ENCODE measurements around the gene FTH1.
"Not testable (repeated sequence)": the region's sequence is repeated elsewhere in the genome, so short reads cannot be mapped to it uniquely, and the experiment has no call there.

Gene FTH1

DNA sequence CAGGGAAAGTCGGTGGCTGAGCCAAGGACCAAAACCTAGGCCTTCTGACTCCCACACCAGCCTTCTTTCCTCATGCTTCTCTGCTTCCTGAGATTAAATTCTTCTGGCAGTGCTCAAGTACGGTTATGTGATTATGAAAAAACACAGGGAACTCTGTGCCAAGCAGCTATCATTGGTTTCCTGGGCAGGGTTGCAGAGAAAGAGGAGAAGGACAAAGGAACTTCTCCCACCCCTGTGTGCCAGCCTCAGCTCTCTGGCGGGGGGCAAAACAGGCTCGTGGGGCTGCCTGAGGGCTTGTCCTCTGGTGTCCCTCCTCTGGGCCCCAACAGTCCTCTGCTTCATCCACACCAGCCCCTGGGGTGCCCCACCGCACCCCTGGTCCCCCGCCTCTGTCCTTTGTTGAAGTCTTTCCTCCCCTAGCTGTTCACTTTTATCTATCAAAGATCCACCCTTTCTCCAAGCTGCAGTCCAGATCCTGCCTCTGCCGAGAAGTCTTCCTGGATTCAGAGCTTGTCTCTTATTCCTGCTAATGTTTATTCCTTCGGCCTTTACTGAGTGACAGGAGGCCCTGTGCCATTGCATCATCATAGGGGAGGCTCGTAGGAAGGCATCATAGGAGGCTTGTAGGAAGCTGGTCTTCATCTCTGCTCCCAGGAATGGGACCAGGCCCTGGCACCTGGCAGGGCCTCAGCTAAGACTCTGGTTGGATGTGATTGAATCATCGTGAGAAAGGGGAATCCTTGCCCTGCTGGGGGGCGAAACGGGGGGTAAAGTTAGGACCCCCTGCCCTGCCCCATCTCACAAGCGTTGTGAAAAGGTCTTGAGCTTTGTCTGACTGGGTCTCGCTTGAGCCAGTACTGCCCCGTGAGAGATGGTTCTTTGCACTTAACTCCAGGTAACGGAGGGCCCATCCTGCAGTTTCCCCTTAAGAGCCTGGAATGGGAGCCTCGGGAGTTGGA lies 11.5 kb upstream of the FTH1 start:
- no peak for DNase-seq (ENCODE audit: low read depth)

DNA sequence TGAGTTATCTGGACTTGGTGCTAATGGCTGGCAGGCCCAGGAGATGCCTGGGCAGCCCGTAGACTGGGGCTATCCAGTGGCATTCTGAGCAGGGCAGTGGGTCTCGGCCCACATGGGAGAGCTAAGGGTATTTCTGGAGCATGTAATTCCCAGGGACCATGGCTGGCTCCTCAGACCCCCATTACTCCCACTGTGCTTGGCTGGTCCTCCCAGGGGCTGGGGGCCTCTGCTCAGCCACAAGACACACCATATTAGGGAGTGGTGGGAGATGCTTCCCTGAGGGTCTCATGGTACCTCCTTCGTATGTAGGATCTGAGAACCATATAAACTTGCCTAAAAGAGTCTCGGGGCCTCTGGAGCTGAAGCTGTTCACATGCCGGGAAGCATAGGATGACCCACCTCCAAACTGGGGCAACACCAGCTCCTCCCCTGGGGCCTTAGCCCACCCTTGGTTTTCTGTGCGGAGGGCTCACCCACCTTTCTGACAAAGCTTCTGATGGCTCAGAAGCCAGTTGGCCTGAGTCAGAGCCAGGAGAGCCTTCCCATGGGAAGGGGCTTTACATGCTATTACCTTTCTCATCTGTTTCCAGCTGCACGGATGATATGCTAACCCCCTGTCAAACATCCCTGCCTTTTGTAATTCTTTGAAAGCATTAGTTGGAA lies 9.5 kb upstream of the FTH1 start:
- no peak for DNase-seq (ENCODE audit: low read depth)

DNA sequence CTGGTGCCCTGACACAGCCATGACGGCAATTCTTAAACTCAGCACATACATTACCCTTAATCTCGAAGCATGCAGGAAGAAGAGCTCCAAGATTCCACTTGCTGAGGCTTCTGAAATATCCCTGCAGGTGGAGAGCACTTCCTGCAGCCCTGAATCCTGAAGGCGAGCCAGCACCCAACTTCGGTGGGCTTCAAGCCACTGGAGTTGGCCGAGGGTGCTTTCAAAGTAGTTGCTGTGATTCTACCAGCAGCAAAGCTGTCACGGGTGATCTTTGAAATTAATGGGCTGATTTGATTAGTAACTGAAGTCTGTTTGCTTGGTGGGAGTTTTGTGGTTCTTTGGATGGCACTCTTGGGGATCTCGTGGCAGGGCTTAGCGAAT lies 9.0 kb upstream of the FTH1 start:
- DNase-seq (ENCODE audit: low read depth), result no peak

DNA sequence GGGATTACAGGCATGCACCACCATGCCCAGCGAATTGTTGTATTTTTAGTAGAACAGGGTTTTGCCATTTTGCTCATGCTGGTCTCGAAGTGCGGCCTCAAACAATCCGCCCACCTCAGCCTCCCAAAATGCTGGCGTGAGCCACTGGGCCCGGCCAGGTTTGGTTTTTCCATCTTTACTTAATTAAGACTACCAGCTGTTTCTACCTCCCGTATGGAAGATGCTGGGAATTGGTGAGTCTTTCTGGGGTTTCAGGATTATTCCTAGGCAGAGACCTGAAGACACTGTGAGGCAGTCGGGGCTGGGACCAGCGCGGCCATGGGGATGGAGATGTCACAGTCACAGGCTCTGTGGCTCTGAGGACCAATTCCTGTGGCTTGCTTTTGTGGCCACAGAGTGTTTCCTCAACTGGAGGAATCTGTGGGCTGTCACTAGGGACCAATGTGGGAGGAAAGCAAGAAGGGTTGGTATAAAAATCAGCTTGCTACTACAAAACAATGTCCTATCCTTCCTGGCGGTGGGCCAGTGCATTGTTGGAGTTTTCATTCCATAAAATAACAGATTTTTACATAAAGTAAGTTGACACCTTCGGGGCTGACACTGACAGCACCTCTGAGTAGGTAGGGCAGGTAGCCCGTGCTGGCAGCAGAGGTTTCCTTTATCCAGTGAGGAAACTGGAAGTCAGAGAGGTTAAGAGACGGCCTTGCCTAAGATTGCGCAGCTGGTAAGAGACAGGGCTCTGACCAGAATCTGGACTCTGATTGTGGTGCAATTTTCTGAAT lies 8.4 kb upstream of the FTH1 start:
- no peak for DNase-seq (ENCODE audit: low read depth)

DNA sequence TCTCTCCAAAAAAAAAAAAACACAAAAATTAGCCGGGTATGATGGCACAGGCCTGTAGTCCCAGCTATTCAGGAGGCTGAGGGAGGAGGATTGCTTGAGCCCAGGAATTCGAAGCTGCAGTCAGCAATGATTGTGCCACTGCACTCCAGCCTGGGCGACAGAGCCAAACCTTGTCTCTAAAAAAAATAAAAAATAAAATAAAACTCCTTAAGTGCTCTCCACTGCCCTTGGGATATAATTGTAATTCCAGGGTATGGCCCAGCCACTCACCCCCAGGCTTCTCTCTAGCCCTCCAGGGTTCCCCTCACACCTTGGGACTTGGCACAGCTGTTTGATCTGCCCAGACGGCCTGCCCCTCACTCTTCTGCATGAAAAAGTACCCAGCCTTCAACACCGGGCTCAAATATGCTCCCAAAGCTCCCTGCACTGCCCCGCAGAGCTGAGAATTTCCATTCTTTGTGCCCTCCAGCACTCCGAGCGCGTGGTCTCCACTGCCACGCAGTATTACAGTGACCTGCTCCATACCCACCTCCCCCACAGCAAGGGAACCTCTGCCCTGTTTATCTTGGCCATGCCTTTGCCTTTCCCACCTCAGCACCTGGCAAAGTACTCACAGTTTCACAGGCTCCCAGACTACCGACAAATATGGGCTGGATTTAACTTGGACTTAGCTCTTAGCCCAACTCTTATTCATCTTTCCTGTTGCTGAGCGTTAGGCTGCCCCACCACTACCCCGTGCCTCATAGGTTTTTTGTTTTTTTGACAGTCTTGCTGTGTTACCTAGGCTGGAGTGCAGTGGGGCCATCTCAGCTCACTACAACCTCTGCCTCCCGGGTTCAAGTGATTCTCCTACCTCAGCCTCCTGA lies 7.6 kb upstream of the FTH1 start:
- DNase-seq (ENCODE audit: low read depth), result no peak

DNA sequence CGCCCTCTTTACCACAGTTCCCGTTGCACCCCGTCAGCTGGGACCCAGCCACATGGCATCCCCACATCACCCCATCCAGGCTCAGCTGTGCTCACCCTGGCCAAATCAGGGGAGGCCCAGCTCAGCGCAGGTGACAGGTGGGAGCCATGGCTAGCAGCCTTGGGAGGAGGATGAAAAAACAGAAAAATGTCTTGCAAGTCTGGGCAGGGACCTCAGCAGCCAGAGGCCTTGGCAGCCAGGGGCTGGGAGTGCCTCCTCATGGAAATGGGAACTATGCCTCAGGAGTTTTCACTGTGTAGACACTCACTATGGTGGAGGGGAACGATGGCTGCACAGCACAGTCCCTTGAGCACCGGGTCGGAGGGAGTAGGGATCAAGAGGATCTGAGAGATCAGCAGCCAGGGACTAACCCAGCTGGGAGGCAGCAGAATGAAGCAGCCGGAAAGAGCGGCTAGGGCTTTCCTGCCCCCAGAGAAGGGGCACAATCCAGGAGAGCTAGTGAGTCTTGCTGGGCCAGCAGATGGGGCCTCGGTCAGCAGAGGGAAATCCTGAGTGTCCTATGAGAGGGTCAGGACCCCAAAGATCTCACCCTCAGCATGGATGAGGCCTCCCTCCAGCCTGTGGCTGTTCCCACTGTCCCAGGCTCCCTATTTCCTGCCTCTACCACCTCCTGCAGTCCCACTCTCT lies 6.2 kb upstream of the FTH1 start:
- no peak for DNase-seq (ENCODE audit: low read depth)

DNA sequence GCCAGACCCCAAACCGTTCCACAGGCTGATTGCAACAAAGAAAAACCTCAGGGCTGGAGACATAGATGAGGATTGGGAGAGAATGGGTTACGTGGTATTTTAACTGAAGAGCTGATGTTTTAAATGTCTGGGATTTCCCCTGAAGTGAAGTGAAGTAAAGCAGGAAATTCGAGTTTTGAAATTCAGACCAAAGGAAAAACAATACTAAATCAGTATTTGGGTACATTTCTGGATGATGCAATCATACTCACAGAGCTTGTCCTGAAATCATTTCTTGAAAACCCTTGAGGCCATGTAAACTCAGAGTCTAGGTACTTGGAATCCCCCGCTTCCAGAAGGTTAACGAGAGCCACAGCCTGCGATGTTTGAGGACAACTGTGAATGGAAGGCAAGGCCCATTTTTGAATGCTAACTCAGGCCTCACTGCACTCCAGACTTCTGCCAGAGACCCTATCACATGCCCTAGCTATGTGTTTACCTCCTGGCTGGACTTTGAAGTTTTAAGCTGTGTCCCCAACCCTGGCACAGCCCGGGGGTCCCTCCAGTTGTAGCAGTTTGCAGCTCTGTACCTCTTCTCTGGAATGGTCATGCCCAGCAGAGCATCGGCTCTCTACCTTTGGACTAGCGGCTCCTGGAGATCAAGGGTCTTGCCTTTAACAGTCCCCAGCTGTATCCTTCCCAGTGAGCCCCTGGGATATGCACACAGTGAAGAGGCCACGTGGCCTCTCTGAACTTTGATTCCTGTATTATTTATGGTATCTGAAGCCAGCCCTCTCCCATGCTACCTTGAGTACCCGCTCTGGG lies 5.4 kb upstream of the FTH1 start:
- no peak for DNase-seq (ENCODE audit: low read depth)

DNA sequence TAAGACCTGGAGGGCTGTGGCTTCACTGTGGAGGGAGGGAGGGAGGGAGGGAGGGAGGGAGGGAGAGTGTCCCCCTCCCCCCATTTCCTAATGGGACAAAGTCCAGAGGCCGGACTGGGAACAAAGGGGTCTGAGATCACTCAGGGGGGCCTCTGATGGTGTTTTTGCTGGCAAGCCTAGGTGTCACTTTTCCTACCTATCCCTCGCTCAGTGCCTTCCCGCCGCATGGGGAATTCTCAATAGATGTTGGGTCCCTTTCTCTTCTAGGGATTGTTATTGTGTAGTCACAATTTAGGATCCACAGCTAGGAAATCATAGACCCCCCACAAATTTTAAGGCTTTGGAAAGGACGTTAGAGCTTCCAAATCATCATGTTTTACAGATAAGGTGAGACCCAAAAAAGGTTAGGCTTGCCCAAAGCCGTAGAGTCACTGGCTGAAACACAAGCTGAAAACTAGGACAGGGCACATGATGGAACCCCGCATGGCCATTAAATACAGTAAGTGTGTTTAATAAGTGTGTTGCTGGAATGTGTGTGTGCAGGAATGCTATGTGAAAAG lies 4.8 kb upstream of the FTH1 start:
- no peak for DNase-seq (ENCODE audit: low read depth)

DNA sequence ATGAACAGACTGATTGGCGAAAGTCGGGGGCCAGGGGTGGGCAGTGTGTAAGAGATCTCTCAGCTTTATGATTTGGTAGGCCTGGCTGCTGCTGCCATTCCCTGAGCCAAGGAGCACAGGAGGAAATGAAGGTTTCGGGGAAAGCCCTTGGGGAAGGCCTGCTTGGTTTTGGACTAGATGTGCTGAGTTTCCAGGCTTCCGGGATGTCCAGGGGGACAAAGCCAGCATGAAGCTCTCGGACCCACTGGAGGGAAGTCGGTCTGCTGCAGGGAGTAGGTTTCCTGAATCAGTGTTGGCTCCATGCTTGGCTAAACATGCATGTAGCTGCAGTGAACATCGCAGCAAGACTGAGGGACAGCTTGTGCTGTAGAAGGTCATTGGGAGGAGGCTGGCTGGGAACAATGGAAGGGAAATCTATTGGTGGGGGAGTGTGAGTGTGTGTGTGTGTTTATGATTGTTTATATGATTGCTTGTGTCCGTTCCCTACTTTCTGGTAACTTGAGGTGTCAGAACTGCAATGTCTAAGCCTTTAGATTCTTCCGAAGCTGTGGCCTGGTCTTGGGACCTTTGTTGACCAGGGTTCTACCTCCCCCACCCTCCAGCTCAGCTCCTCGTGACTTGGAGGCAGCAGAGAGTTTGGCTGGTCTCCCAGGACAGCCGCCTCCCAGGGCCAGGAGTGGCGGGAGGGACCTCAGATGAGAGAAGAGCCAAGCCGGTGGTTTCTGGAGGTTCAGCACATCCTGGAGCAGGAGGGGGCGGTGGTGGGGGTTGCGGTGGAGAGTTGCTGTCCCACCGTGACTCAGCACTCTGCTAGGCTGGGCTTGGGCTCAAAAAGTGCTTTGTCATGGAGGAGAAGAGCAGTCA lies 4.0 kb upstream of the FTH1 start:
- DNase-seq (ENCODE audit: low read depth), result peak; percentile 25

DNA sequence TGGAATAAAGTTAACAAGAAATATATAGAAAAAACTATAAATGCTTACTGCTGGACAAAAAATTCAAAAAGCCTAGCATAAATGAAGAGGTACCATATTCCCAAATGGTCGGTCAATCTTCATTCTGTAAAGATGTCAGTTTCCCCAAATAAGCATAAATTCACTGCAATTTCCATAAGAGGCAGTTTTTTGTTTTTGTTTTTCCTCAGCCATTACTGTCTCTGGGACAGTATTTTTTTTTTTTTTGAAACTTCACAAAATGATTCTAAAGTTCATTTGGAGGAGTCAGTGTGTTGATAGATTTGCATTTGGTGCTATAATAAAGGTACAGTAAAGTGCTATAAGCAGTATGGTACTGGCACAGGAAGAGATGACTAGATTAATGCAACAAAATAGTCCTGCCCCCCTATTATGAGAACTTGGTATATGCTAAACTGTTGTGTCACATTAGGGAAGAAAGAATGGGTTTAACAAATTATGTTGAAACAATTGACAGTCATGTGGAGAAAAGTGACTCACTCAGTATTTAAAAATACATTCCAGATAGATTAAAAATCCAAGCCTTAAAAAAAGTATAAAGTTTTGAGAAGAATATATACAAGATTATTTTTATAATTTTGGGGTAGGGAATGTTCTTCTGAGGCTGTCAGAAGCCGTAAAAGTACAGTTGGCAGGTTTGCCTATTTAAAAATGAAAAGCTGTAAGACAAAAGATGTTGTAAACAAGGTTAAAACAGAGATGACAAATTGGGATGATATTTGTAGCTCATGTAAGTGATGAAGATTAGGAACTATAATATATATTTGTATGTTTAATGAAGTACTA lies 2.6 kb upstream of the FTH1 start:
- DNase-seq (ENCODE audit: low read depth), result no peak

DNA sequence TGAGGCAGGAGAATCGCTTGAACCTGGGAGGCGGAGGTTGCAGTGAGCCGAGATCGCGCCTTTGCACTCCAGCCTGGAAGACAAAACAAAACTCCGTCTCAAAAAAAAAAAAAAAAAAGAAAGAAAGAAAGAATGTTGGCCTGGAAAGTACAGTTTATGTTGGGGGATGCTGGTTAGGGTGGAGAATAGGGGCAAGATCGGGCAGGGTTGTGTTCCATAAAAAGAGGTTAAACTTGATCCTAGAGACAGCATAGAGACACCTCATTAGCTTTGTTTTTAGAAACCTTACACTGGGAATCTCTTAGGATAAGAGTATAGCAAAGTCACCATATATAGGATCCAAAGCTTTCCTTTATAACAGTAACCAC lies 1.9 kb upstream of the FTH1 start:
- no peak for DNase-seq (ENCODE audit: low read depth)

DNA sequence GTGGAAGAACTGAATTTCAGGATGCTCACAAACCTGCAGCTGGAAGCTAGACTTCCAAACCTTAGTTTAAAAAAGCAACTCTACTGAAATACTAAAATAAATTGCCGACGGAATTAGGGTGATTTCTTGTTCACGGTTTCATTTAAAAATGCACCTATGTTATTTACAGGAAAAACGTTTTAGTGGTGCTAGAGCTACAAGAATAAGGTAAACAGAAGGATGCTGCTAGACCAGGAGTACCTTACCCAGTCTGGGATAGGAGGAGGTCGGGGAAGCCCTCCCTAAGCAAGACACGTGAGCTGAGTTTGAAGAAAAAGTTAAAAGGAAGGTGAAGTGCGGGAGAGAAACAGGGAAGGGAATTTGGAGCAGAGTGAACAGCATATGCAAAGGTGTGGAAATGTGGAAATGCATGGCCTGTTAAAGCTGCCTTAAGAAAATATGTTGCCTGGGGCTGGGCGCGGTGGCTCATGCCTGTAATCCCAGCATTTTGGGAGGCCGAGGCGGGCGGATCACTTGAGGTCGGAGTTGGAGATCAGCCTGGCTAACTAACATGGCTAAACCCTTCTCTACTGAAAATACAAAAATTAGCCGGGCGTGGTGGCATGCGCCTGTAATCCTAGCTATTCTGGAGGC lies 1.4 kb upstream of the FTH1 start:
- DNase-seq (ENCODE audit: low read depth), result no peak

DNA sequence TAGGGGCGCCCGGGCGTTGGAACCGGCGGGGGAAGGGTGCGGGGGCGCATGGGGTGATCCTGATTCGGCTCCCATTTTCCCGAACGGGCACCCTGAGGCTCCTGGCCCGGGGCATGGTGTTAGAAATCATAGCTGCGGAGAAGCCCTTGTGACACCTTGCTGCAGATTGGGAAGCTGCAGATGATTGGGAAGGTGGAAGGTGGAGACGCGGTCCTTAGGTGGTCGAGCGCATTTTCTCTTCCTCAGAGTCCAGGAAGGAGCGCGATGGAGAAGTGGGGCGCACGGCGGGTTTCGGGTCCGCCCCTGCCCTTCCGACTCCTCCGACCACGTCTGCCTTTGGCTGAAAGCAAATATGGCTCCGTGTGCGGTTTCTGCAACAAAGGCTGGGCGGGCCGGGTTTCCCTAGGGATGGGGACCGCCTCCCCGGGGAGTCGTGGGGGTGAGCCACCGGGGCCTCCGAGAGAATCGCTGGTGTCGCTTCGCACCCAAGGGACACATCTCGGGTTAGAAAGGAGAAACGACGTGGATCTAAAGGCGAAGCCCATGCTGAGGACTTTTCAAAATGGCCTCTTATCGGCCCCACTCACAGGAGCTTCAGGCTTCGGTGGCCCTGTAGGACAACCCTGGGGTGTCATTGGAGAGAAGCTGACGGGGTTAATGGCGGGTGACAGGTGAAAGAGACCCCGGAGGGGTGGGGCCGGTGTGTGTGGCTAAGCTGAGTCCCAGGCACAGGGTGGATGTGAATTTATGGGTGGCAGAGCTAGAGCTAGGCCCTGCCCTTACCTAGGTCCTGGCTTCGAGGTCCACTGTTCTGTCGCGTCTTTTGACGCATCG lies 707 bp upstream of the FTH1 start:
- peak; percentile 23 for DNase-seq (ENCODE audit: low read depth)

DNA sequence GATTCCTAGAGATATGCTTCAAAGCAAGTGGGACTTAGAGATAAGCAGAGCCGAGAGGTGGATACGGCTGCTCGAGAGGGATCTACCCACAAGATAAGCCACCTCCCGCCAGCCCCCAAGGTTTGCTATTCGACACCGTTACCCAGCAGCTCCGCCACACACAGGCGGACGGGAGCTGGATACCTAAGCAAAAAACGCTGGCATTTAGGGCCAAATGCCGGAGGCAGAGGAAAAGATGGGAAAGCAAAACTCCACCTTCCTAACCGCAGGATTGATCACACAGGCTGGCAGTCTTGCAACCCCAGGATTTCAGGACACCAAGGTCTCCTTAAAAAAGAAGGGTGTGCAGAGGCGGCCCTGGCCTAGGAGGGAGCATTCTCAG lies 709 bp downstream of the FTH1 start:
- no peak for DNase-seq (ENCODE audit: low read depth)

DNA sequence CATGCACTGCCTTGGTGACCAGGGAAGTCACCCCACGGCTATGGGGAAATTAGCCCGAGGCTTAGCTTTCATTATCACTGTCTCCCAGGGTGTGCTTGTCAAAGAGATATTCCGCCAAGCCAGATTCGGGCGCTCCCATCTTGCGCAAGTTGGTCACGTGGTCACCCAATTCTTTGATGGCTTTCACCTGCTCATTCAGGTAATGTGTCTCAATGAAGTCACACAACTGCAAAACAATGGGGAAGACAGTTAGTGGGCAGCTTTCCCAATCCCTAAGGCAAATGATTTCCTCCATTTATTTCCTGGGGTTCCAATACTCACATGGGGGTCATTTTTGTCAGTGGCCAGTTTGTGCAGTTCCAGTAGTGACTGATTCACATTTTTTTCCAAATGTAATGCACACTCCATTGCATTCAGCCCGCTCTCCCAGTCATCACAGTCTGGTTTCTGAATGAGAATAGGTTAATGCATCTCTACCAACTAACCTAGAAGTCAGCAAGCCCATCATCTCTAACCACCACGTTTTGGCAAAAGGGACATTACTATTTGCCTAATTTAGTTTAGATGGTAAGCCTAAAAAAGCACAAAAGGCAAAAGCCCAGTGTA lies 2.7 kb downstream of the FTH1 start:
- DNase-seq (ENCODE audit: low read depth), result not testable (repeated sequence)

DNA sequence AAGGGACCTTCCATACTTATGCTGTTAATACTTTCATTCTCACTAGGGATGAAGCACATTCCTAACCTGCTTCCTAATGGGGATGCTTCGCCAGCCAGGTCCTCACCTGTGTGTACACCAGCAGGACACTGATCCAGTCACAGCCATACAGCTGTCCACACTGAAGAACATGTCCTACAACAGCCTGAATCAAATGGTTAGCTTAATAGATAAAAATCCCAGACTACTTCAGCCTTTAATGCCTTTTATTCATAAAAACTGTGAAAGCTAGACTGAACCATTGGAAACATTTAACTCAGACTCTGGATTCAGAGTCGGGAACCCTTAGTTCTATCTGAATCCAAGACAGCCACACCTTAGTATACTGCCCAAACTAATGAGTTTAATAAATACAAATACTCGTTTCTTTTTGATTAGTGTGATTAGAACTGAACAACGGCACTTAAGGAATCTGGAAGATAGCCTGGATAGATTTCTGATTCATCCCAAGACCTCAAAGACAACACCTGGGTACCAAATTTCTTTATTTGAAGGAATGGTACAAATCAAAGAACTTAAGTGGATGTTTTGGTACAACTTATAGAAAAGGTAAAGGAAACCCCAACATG lies 3.3 kb downstream of the FTH1 start:
- no peak for DNase-seq (ENCODE audit: low read depth)
